H9 (cell line): ENCODE data around the gene SH3TC1. TPM values are rescaled to one million over a fixed set of nuclear protein-coding genes. Genes with fewer than 3 reads are reported as not detected.

Experiments
- DNase-seq: peaks from one replicate; pipeline ENCODE4 v3.0.0-alpha.2; 2017
- H2AFZ ChIP-seq: one replicate; pipeline ENCODE4 v1.6.1; 2013; ENCODE audit warnings: mild to moderate bottlenecking, low read length, control low read depth, moderate library complexity
- H2AK5ac ChIP-seq: 2 replicates; pipeline ENCODE4 v1.6.1; 2013; ENCODE audit warnings: low read length, control low read depth, mixed read lengths; ENCODE audit not compliant: insufficient read length
- H2BK120ac ChIP-seq: one replicate; pipeline ENCODE4 v1.6.1; 2013; ENCODE audit warnings: low read depth, mild to moderate bottlenecking, low read length, control low read depth, inconsistent platforms; ENCODE audit not compliant: poor library complexity, severe bottlenecking
- H2BK12ac ChIP-seq: 2 replicates; pipeline ENCODE4 v1.6.1; 2013; ENCODE audit warnings: low read length, control low read depth, mixed read lengths, low read depth; ENCODE audit not compliant: insufficient read length
- H2BK15ac ChIP-seq: 2 replicates; pipeline ENCODE4 v1.6.1; 2013; ENCODE audit warnings: low read depth, low read length, control low read depth
- H2BK20ac ChIP-seq: one replicate; pipeline ENCODE4 v1.6.1; 2013; ENCODE audit warnings: low read depth, mild to moderate bottlenecking, low read length, control low read depth, inconsistent platforms; ENCODE audit not compliant: poor library complexity, severe bottlenecking
- H2BK5ac ChIP-seq: 2 replicates; pipeline ENCODE4 v1.6.1; 2013; ENCODE audit warnings: low read length, control low read depth, mixed read lengths; ENCODE audit not compliant: insufficient read length
- H3K14ac ChIP-seq: 2 replicates; pipeline ENCODE4 v1.6.1; 2013; ENCODE audit warnings: low read length, control low read depth; ENCODE audit not compliant: insufficient read depth
- H3K18ac ChIP-seq: 2 replicates; pipeline ENCODE4 v1.6.1; 2013; ENCODE audit warnings: low read depth, mild to moderate bottlenecking, mixed read lengths, low read length, control low read depth; ENCODE audit not compliant: insufficient read length
- H3K23ac ChIP-seq: 2 replicates; pipeline ENCODE4 v1.6.1; 2013; ENCODE audit warnings: low read length, control low read depth, mixed read lengths, low read depth; ENCODE audit not compliant: insufficient read length
- H3K23me2 ChIP-seq: 2 replicates; pipeline ENCODE4 v1.6.1; 2013; ENCODE audit warnings: low read depth, mild to moderate bottlenecking, mixed read lengths, low read length, control low read depth; ENCODE audit not compliant: insufficient read length, poor library complexity, severe bottlenecking
- H3K27ac ChIP-seq: 2 replicates; pipeline ENCODE4 v1.5.1; 2013; ENCODE audit warnings: low read length, control low read depth, mixed read lengths, low read depth; ENCODE audit not compliant: insufficient read length
- H3K27me3 ChIP-seq: 2 replicates; pipeline ENCODE4 v1.6.1; 2013; ENCODE audit warnings: low read length, control low read depth, inconsistent platforms; ENCODE audit not compliant: insufficient read depth
- H3K4ac ChIP-seq: 2 replicates; pipeline ENCODE4 v1.6.1; 2013; ENCODE audit warnings: low read depth, mild to moderate bottlenecking, control low read depth, inconsistent platforms, low read length, moderate library complexity
- H3K4me1 ChIP-seq: 2 replicates; pipeline ENCODE4 v1.6.1; 2013; ENCODE audit warnings: low read length, control low read depth, inconsistent platforms; ENCODE audit not compliant: insufficient read depth
- H3K4me2 ChIP-seq: 2 replicates; pipeline ENCODE4 v1.6.1; 2013; ENCODE audit warnings: low read length, control low read depth, mixed read lengths; ENCODE audit not compliant: insufficient read length, insufficient read depth
- H3K56ac ChIP-seq: 2 replicates; pipeline ENCODE4 v1.6.1; 2013; ENCODE audit warnings: low read depth, mild to moderate bottlenecking, mixed read lengths, low read length, control low read depth; ENCODE audit not compliant: insufficient read length
- H3K79me1 ChIP-seq: 2 replicates; pipeline ENCODE4 v1.6.1; 2013; ENCODE audit warnings: low read depth, mild to moderate bottlenecking, moderate library complexity, low read length, control low read depth, inconsistent platforms; ENCODE audit not compliant: insufficient read depth, poor library complexity, severe bottlenecking
- H3K79me2 ChIP-seq: 2 replicates; pipeline ENCODE4 v1.6.1; 2013; ENCODE audit warnings: low read length, control low read depth, inconsistent platforms; ENCODE audit not compliant: insufficient read depth
- H3K9ac ChIP-seq: 2 replicates; pipeline ENCODE4 v1.6.1; 2013; ENCODE audit warnings: low read length, control low read depth, mixed read lengths; ENCODE audit not compliant: insufficient read length; ENCODE audit errors: extremely low read depth
- H3K9me3 ChIP-seq: one replicate; pipeline ENCODE4 v1.6.1; 2013; ENCODE audit warnings: low read depth, low read length, inconsistent platforms; ENCODE audit not compliant: control insufficient read depth
- H3T11ph ChIP-seq: one replicate; pipeline ENCODE4 v1.6.1; 2013; ENCODE audit warnings: mild to moderate bottlenecking, low read length, control low read depth, inconsistent platforms
- H4K20me1 ChIP-seq: one replicate; pipeline ENCODE4 v1.6.1; 2013; ENCODE audit not compliant: control insufficient read depth, insufficient read length, insufficient read depth
- H4K5ac ChIP-seq: 2 replicates; pipeline ENCODE4 v1.6.1; 2013; ENCODE audit warnings: low read depth, mild to moderate bottlenecking, mixed read lengths, low read length, control low read depth; ENCODE audit not compliant: insufficient read length
- H4K8ac ChIP-seq: replicated peaks from 2 replicates; pipeline ENCODE4 v1.6.1; 2013; ENCODE audit warnings: low read length, control low read depth, mixed read lengths, low read depth; ENCODE audit not compliant: insufficient read length
- H4K91ac ChIP-seq: 2 replicates; pipeline ENCODE4 v1.6.1; 2013; ENCODE audit warnings: low read depth, mild to moderate bottlenecking, moderate library complexity, mixed read lengths, low read length, control low read depth; ENCODE audit not compliant: insufficient read length
- H3K27ac Mint-ChIP-seq, 3 experiments: 2 replicates in 2 of 3; 3 replicates in 1 of 3; pipeline ENCODE4 v1.8.0; 2020 to 2021; ENCODE audit warnings: mixed read lengths in 3 of 3, mild to moderate bottlenecking in 1 of 3, moderate library complexity in 1 of 3
- H3K27me3 Mint-ChIP-seq: 2 replicates; pipeline ENCODE4 v1.8.0; 2021; ENCODE audit warnings: low read depth, mild to moderate bottlenecking, moderate library complexity, mixed read lengths
- H3K36me3 Mint-ChIP-seq, 3 experiments: 2 replicates in 2 of 3; 3 replicates in 1 of 3; pipeline ENCODE4 v1.8.0; 2020 to 2021; ENCODE audit warnings: low read depth in 3 of 3, mixed read lengths in 3 of 3; ENCODE audit not compliant: insufficient read depth in 1 of 3
- H3K4me1 Mint-ChIP-seq, 2 experiments: 2 replicates each; pipeline ENCODE4 v1.8.0; 2020; ENCODE audit warnings: mixed read lengths in 2 of 2
- H3K4me3 Mint-ChIP-seq, 2 experiments: 2 replicates in 1 of 2; 3 replicates in 1 of 2; pipeline ENCODE4 v1.8.0; 2020 to 2021; ENCODE audit warnings: mild to moderate bottlenecking in 2 of 2, mixed read lengths in 2 of 2, moderate library complexity in 1 of 2
- H3K9me3 Mint-ChIP-seq, 2 experiments: 2 replicates in 1 of 2; 3 replicates in 1 of 2; pipeline ENCODE4 v1.8.0; 2020; ENCODE audit warnings: mild to moderate bottlenecking in 2 of 2, mixed read lengths in 2 of 2, moderate library complexity in 1 of 2
- WGBS: extraction: QIAGEN DNeasy Blood & Tissue Kit; methylation state at CpG from one replicate; pipeline ENCODE4 v1.1.7; 2013; ENCODE audit warnings: missing lambda C conversion rate, low lambda C conversion rate, mixed read lengths; ENCODE audit not compliant: insufficient read length; ENCODE audit errors: extremely low coverage; 5-methylcytosine and 5-hydroxymethylcytosine counted together
- total RNA-seq: library from RNA; stranded (reverse); gene quantifications from 2 replicates; pipeline ENCODE4 v1.2.1, GENCODE V29; 2021
- TF ChIP-seq, protein P1 (sequence below): fragments of 200-600 bp; sonication (generic); conservative IDR thresholded peaks from 3 replicates; pipeline ENCODE4 v1.8.0; 2021; ENCODE audit warnings: antibody characterized with exemption, mild to moderate bottlenecking

The SH3TC1 gene
- total RNA-seq, 1 experiment from 2014 or later, result 0.74 TPM

DNA sequence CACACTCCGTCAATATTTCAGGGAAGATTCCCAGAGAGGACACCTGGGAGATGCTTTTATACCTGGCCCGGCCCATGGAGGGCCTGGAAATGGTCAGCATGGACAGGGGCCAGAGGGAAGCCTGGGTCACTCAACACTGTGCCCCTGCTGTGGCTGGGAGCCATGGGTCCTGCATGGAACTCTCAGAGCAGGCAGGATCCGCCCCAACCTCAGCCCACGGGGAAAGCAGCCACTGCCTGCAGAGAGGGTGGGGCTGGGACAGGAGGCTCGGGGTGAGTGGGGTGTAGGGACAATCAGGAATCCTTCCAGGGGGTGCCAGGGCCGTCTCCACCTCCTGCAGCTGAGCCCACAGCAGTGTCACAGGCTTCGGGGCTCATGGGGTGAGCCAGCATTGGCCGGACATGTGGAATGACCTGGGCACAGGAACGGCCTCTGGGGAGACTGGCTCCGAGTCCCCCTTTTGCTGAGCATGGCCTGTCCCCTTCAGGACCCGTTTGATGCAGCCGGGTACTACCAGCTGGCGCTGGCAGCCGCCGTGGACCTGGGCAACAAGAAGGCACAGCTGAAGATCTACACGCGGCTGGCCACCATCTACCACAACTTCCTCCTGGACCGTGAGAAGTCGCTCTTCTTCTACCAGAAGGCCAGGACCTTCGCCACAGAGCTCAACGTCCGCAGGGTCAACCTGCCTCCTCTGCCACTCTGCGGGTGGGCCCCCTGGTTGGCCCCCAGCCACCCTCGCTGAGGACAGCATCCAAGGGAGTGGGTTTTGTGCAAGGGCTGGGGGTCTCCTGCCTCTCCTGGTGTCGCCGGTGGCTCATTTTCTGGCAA lies 41.3 kb downstream of the SH3TC1 start:
- DNase-seq, result no peak
- WGBS, result no CpG with 5 or more reads among the region's 26 CpGs
- H3K4me1 Mint-ChIP-seq, result peaks cover 2 to 11% of the 10 kb centered on the region in 2 experiments; a peak in 2 of 4 replicates
- H3K23me2 ChIP-seq, result no peaks in the 10 kb centered on the region
- H3K27ac Mint-ChIP-seq, result no peak overlapping the region
- H3K27me3 ChIP-seq, result no peaks in the 10 kb centered on the region
- H3K9me3 ChIP-seq, result no peaks in the 10 kb centered on the region
- TF ChIP-seq, protein P1, sequence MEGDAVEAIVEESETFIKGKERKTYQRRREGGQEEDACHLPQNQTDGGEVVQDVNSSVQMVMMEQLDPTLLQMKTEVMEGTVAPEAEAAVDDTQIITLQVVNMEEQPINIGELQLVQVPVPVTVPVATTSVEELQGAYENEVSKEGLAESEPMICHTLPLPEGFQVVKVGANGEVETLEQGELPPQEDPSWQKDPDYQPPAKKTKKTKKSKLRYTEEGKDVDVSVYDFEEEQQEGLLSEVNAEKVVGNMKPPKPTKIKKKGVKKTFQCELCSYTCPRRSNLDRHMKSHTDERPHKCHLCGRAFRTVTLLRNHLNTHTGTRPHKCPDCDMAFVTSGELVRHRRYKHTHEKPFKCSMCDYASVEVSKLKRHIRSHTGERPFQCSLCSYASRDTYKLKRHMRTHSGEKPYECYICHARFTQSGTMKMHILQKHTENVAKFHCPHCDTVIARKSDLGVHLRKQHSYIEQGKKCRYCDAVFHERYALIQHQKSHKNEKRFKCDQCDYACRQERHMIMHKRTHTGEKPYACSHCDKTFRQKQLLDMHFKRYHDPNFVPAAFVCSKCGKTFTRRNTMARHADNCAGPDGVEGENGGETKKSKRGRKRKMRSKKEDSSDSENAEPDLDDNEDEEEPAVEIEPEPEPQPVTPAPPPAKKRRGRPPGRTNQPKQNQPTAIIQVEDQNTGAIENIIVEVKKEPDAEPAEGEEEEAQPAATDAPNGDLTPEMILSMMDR, result no peak
- no peak overlapping the region for H4K91ac ChIP-seq
- no peak overlapping the region for H2BK12ac ChIP-seq
- H2BK120ac ChIP-seq, result no peak overlapping the region
- no peak overlapping the region for H3K18ac ChIP-seq
- H4K8ac ChIP-seq, result no peak overlapping the region
- no peak overlapping the region for H2AFZ ChIP-seq
- no peak overlapping the region for H2AK5ac ChIP-seq
- no peak overlapping the region for H3K4ac ChIP-seq
- H3K27ac ChIP-seq, result no peak overlapping the region
- no peak overlapping the region for H2BK5ac ChIP-seq
- H3K4me2 ChIP-seq, result no peak overlapping the region
- no peak overlapping the region for H3K23ac ChIP-seq
- H3K27me3 Mint-ChIP-seq, result peaks cover 7% of the 10 kb centered on the region
- no peaks in the 10 kb centered on the region for H3K4me1 ChIP-seq
- H4K5ac ChIP-seq, result no peak overlapping the region
- H3K79me2 ChIP-seq, result no peaks in the 10 kb centered on the region
- H3K4me3 Mint-ChIP-seq, result no peak overlapping the region
- H3T11ph ChIP-seq, result no peak overlapping the region
- no peak overlapping the region for H3K56ac ChIP-seq
- H3K9me3 Mint-ChIP-seq, result no peaks in the 10 kb centered on the region
- H3K14ac ChIP-seq, result no peak overlapping the region; the same call in 1 of the 2 replicates
- H4K20me1 ChIP-seq, result no peaks in the 10 kb centered on the region
- no peak overlapping the region for H3K9ac ChIP-seq
- H3K79me1 ChIP-seq, result no peaks in the 10 kb centered on the region
- H3K36me3 Mint-ChIP-seq, result no peaks in the 10 kb centered on the region
- H2BK20ac ChIP-seq, result no peak overlapping the region
- H2BK15ac ChIP-seq, result no peak overlapping the region
